NCI-H2107 treated with DMSO at 0.1 percent for 48 hours (cell line): ENCODE data around the gene PTPRA.

Experiments used
- DNase-seq: peaks from one replicate; lab custom pipeline; 2025; ENCODE audit not compliant: unreplicated experiment; lab: John Stamatoyannopoulos, UW

PTPRA gene

GRCh38 chr20:2920473-2920872 lies 47.2 kb downstream of the PTPRA start:
- DNase-seq, result no peak

- no peak for DNase-seq
Measured at GRCh38 chr20:2921506-2921905, 48.2 kb downstream of the PTPRA start.

GRCh38 chr20:2922957-2923356 lies 49.7 kb downstream of the PTPRA start:
- DNase-seq, result no peak

GRCh38 chr20:2930538-2930937 lies 57.3 kb downstream of the PTPRA start:
- no peak for DNase-seq

- no peak for DNase-seq
Measured at GRCh38 chr20:2932498-2932897, 59.2 kb downstream of the PTPRA start.

- DNase-seq, result no peak
Measured at GRCh38 chr20:2937902-2938301, 64.6 kb downstream of the PTPRA start.

- DNase-seq, result no peak
Measured at GRCh38 chr20:2942439-2942838, 69.2 kb downstream of the PTPRA start.

- DNase-seq, result peak; percentile 67
Measured at GRCh38 chr20:2946988-2947961, 74.0 kb downstream of the PTPRA start.

- no peak for DNase-seq
Measured at GRCh38 chr20:2948968-2949367, 75.7 kb downstream of the PTPRA start.

- no peak for DNase-seq
Measured at GRCh38 chr20:2952766-2953165, 79.5 kb downstream of the PTPRA start.

GRCh38 chr20:2955257-2955970 lies 82.1 kb downstream of the PTPRA start:
- no peak for DNase-seq

GRCh38 chr20:2956480-2956879 lies 83.2 kb downstream of the PTPRA start:
- DNase-seq, result no peak

- no peak for DNase-seq
Measured at GRCh38 chr20:2967841-2968240, 94.6 kb downstream of the PTPRA start.

- DNase-seq, result no peak
Measured at GRCh38 chr20:2972126-2972525, 98.8 kb downstream of the PTPRA start.

GRCh38 chr20:2973574-2973973 lies 100.3 kb downstream of the PTPRA start:
- no peak for DNase-seq

GRCh38 chr20:2978519-2978918 lies 105.2 kb downstream of the PTPRA start:
- no peak for DNase-seq

GRCh38 chr20:2981646-2982045 lies 108.4 kb downstream of the PTPRA start:
- DNase-seq, result no peak

- no peak for DNase-seq
Measured at GRCh38 chr20:2983508-2983907, 110.2 kb downstream of the PTPRA start.

- no peak for DNase-seq
Measured at GRCh38 chr20:2984028-2984501, 110.8 kb downstream of the PTPRA start.

- DNase-seq, result no peak
Measured at GRCh38 chr20:2984956-2985661, 111.8 kb downstream of the PTPRA start.

GRCh38 chr20:2986466-2986865 lies 113.2 kb downstream of the PTPRA start:
- no peak for DNase-seq
